GM18519 (cell line): ENCODE data around the gene MYCL.
"Not testable (repeated sequence)": the region's sequence is repeated elsewhere in the genome, so short reads cannot be mapped to it uniquely, and the experiment has no call there.

Experiments
- ATAC-seq: cut with Tn5 transposase; IDR thresholded peaks from one replicate; pipeline ENCODE4 v1.9.1; 2021; ENCODE audit warnings: mild to moderate bottlenecking, moderate library complexity; ENCODE audit not compliant: unreplicated experiment, low FRiP score

The MYCL gene

GRCh38 chr1:39894884-39895495 lies 6.7 kb downstream of the MYCL start:
- ATAC-seq = no peak

DNA sequence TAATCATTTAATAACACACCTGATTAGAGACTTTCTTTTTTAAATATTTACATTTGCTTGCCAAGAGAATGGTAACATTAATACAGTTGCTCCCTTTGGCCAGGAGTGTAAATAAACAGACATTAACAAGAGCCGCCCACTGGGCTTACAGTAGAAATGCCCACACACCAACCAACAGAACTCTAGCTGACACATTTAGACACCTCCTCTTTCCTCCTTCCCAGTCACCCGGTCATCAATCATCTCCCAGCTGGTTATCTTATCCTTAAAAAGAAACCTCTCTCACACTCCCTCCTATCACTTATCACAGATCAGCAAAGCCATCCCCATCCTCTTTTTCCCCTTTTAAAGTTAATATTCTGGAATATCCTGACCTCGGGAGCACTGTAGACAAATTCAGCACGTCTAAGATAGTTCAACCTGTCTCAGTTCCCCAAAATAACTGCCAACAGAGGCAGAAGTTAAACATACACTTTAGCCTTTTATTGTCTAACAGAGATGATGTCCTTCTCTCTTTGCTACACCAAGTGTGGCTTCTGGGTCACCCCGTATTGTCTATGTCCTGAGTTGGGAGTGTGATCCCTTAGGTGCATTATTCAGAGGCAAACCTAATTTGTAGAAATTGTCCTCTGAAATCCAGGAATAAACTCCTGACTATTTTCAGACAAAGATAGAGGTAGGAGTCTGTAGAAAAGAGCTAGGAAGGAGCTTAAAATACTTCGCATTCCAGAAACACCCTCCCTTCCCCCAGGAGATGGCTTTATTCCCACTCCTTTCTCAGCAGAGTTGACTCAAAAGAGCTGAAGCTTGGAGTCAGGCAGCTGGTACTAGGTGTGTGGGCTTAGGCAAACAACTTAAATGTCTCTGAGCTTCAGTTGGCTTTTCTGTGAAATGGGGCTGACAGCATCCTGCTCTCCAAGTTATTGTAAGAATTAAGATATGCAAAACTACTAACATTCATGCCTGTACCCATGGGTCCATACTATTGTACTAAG lies 8.8 kb downstream of the MYCL start:
- no peak for ATAC-seq

- no peak for ATAC-seq
Measured at GRCh38 chr1:39890880-39891279, 10.8 kb downstream of the MYCL start.

- no peak for ATAC-seq
Measured at GRCh38 chr1:39890273-39890672, 11.4 kb downstream of the MYCL start.

GRCh38 chr1:39886757-39887231 lies 14.9 kb downstream of the MYCL start:
- ATAC-seq = no peak

DNA sequence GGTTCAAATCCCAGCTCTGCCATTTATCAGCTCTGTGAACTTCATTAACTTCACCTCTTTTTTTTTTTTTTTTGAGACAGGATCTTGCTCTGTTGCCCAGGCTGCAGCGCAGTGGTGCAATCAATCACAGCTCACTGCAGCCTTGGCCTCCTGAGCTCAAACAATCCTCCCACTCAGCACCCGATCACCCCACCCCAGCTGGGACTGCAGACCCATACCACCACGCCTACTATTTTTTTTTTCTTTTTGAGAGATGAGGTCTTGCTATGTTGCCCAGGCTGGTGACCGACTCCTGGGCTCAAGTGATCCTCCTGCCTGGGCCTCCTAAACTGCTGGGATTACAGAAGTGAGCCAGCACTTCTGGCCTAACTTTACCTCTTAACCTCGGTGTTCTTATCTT lies 16.2 kb downstream of the MYCL start:
- ATAC-seq = no peak

DNA sequence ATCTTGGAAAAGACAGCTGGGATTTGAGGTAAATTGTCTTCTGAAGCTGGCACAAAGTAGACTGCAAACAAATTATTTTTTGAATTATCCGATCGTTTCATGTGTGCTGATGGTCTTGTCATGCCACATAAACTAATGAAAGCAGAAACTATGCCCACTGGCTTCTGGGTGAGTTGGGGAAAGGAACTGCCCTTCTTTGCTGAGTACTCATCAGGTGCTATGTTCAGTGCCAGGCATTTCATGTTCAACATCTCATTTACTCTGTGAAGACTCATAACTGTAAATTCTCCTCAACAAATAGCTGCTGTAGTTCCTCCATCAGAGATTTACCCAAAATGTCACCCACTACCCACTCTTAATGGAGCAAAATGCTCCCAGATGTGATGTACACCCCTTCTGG lies 19.6 kb downstream of the MYCL start:
- ATAC-seq = no peak

DNA sequence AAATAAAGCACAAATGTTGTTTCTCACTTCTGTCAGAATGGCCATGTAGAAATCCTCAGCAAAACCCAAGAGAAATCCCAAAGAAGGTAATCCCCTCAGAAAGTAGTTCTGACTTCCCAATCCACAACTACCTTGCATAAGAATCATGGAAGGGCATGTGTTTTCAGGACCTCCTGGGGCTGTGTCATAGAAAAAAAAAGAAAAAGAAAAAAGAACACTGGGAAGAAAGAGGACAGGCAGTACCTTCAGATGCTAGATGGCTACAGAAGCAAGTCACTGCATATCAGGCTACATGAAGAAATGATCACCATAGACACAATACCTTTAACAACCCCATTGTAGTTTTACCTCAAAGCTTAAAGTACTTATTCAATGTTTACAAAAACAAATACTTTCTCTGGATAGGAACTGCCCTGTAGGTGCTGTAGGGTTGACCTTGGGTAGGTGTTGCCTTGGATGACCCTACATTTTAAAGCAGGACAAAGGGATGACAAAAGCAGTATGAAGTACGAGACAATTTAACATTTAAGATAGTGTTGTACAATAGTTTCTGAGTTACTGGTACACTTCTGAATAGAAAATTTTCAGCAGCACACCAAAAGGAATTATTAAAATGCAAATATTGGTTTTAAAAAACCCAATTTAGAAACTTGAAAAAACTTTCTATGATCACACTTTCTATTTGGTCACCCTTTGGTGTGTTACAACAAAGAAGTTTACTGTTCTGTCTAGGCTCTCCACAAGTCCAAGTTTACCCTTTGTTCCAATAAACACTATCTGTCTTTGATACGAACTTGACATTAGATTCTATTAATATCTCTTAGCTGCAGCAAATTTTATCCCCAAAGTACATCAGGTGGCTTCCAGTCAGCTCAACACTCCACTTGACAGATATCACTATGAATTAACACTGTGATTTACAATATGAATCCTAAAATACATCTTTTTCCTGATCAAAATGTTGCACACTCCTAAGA lies 23.4 kb downstream of the MYCL start:
- ATAC-seq = no peak

- no peak for ATAC-seq
Measured at GRCh38 chr1:39877231-39877778, 24.4 kb downstream of the MYCL start.

DNA sequence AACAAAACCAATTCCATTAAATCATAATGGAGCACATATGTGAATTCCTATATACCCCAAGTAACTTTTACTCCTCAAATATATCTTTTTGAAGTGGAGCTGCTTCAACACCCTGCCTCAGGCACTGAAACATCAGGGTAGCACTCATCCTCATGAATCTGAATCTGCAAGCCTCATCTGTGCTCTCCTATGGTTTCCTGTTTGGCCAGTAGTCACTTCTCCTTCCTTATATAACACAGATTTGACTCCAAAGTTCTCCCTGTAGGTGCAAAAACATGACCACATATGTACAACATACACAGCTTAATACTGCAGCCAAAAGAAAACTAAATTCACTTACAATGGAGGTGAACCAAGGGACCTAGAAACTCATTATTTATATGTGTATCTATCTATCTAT lies 25.6 kb downstream of the MYCL start:
- no peak for ATAC-seq

GRCh38 chr1:39872698-39873097 lies 29.0 kb downstream of the MYCL start:
- no peak for ATAC-seq

- ATAC-seq = no peak
Measured at GRCh38 chr1:39871796-39872195, 29.9 kb downstream of the MYCL start.

DNA sequence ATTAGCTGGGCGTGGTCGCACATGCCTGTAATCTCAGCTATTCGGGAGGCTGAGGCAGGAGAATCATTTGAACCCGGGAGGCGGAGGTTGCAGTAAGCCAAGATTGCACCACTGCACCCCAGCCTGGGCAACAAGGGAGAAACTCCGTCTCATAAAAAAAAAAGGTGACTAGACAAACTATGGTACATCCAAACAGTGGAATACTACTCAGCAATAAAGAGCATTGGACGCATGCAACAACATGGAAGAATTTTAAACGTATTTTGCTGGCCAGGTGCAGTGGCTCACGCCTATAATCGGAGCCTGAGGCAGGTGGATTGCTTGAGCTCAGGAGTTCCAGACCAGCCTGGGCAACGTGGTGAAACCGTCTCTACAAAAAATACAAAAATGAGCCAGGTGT lies 30.7 kb downstream of the MYCL start:
- not testable (repeated sequence) for ATAC-seq

DNA sequence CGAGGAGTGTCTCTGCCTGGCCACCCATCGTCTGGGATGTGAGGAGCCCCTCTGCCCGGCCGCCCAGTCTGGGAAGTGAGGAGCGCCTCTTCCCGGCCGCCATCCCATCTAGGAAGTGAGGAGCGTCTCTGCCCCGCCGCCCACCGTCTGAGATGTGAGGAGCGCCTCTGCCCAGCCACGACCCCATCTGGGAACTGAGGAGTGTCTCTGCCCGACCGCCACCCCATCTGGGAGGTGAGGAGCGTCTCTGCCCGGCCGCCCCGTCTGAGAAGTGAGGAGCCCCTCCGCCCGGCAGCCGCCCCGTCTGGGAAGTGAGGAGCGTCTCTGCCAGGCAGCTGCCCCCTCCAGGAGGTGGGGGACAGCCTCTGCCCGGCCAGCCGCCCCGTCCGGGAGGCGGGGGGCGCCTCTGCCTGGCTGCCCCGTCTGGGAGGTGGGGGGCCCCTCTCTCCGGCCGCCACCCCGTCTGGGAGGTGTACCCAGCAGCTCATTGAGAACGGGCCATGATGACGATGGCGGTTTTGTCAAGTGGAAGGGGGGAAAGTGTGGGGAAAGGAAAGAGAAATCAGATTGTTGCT lies 32.1 kb downstream of the MYCL start:
- not testable (repeated sequence) for ATAC-seq

DNA sequence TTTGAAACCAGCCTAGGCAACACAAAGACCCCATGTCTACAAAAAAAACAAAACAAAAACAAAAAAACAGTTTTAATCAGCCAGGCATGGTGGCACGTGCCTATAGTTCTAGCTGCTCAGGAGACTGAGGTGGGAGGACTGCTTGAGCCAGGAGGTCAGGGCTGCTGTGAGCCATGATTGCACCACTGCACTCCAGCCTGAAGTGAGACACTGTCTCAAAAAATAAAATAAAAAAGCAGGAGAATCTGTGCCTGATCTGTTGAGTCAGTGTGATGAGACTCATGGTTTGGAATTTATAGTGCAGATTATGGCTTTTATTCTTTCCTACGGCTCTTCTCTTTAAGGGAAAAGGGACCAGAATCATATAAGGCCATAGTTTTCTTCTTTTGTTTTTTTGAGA lies 35.0 kb downstream of the MYCL start:
- no peak for ATAC-seq

DNA sequence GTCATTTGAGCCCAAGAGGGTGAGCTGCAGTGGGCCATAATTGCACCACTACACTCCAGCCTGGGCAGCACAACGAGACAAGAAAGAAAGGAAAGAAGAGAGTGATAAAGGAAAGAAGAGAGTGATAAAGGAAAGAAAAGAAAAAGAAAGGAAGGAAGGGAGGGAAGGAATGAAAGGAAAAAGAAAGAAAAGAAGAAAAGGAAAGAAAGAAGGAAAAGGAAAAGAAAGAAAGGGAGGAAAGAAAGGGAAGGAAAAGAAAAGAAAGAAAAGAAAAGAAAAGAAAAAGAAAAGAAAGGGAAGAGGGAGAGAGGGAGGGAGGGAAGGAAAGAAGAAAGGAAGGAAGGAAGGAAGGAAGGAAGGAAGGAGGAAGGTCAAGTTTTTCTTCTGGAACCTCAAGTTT lies 36.0 kb downstream of the MYCL start:
- no peak for ATAC-seq

DNA sequence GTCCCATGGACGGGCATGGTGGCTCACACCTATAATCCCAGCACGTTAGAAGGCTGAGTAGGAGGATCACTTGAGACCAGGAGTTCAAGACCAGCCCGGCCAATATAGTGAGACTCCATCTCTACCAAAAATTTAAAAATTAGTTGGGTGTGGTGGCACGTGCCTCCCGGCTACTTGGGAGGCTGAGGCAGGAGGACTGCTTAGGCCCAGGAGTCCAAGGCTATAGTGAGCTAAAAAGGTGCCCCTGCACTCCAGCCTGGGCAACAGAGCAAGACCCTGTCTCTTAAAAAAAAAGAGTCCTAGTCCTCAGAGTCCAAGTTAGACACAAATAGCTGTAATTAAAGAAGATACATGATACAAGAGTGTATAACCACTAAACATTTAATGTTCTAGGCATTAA lies 38.5 kb downstream of the MYCL start:
- no peak for ATAC-seq

GRCh38 chr1:39861003-39861402 lies 40.7 kb downstream of the MYCL start:
- ATAC-seq = no peak

GRCh38 chr1:39859859-39860812 lies 41.6 kb downstream of the MYCL start:
- no peak for ATAC-seq
